C4-2B (cell line): ENCODE data around the gene BSX.

ENCODE experiments used
- CTCF ChIP-seq: fragments of 450-650 bp; conservative IDR thresholded peaks from 2 replicates; pipeline ENCODE4 v1.5.1; 2017; ENCODE audit warnings: mild to moderate bottlenecking
- ZFX ChIP-seq: fragments of 450-650 bp; IDR thresholded peaks from 2 replicates; pipeline ENCODE4 v1.6.1; 2017

- no peak for TF ChIP-seq CTCF
- TF ChIP-seq ZFX: no peak
These were observed 25.4 kb upstream of the BSX start for GRCh38 chr11:123006860-123007542.
